GM19035 (cell line): ENCODE results near the gene ZNF562.
A peak's percentile ranks its signal among the peaks of the same experiment; 100 is the strongest.
"Not testable (repeated sequence)": the region's sequence is repeated elsewhere in the genome, so short reads cannot be mapped to it uniquely, and the experiment has no call there.

Experiments used
- ATAC-seq: cut with Tn5 transposase; IDR thresholded peaks from one replicate; pipeline ENCODE4 v1.9.1; 2021; ENCODE audit not compliant: unreplicated experiment

ZNF562 gene

DNA sequence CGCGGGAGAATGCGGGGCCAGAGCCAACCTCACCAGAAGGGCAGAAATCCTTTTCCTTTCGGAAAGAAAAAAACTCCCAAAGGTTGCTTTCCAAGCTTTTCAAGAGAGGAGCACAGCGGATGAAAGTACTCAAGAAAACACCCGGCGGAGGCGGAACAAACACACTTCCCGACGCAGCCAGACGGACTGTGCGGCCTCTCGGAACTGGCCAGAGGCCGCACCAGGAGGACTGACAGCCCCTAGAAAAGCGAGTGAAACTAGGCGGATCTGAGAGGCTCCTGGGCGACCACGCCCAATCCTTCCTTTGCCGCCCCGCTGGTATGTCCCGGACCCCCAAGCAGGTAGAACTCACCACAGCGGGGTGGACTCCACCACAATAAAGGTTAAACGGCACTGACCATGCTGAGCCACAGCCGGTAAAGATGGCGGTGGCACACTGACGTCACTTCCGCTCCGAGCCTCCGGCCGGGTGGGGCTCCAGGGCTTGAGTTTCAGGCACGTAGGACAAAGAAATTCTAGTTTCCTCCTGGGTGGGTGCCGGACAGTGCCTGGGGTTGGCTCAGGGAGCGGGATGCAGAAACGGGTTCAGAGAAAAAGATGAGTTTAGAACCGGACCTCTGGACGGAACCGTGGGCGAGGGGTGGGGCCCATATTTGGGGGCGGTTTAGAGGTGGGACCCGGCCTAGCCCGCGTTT lies at the start of gene ZNF562:
ZNF562 (minus strand) TSS at position 438 of the 695 bp plus-strand sequence. CDS start 14,356 bp downstream, outside the sequence.
- peak; percentile 87 for ATAC-seq

DNA sequence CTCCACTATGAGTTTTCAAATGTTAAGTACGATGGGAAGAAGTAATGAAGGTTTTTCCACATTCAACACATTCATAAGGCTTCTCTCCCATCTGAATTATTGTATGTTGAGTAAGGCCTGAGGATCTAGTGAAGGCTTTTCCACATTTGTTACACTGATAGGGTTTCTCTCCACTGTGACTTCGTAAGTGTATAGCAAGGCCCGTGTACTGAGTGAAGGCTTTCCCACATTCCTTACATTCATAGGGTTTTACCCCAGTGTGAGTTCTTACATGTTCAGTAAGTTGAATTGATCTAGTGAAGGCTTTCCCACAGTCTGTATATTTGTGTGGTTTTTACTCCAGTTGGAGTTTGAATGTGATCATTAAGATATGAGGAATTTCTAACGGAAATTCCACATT lies 49.3 kb upstream of the ZNF562 start:
- no peak for ATAC-seq

DNA sequence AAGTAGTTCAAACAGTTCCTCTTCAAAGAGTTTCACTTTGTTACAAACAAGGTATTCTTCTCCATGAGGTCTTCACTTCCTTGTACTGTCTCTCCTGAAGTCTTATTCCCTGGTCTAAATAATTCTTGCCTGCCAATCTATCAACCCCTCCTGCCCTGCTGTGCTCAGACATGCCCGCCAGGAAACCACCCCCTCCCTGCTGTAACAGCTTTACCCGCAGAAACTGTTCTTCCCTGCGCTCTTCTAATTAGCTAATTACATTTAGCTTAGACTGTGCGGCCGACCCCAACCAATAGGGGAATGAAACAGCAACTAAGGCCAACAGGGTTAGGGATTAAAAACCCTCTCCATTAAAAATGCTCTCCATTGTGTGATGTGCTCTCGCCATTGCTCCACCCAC lies 47.0 kb upstream of the ZNF562 start:
- ATAC-seq, result no peak

DNA sequence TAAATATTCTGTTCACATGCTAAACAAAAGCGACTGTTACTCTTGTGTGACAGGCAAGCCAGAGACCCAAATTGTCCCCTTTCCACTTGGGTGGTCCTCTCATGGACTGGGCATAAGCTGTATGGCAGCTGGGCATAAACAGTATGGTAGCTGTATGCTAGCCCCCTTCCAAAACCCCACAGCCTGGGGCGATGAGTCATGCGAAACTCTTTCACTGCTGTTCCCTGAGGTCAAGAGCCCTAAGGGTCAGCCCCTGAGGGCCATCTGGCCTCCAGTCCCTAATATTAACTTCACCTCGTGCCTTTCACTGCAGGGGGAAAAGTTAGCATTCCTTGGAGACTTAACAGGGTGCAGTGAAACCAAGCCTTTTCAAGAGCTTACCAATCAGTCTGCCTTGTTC lies 45.6 kb upstream of the ZNF562 start:
- ATAC-seq, result no peak

DNA sequence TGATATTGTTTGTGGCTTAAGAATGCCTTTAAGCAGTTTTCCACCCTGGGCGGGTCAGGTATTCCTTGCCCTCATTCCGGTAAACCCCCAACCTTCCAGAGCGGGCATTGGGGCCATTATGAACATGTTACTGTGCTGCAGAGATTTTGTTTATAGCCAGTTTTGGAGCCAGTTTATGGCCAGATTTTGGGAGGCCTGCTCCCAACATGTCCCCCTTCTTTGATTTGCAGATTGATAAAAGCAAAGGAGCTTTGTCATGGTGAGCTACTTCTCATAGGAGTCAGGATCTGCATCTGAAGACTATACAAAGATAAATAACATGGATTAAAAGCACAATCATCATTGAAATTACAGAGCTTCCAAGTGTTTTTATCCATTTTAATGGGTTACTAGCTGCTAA lies 36.9 kb upstream of the ZNF562 start:
- no peak for ATAC-seq

DNA sequence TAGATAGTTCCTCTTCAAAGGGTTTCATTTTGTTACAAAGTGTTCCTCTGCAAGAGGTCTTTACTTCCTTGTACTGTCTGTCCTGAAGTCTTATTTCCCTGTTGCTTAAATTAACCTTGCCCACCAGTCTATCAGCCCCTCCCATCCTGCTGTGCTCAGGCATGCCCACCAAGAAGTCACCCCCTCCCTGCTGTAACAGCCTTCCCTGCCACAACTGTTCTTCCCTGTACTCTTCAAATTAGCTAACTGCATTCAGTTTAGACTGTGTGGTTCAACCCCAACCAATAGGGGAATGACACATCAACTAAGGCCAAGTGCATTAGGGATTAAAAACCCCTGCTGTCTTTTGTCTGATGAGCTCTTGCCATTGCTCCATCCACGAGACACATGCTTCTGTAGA lies 34.4 kb upstream of the ZNF562 start:
- no peak for ATAC-seq

DNA sequence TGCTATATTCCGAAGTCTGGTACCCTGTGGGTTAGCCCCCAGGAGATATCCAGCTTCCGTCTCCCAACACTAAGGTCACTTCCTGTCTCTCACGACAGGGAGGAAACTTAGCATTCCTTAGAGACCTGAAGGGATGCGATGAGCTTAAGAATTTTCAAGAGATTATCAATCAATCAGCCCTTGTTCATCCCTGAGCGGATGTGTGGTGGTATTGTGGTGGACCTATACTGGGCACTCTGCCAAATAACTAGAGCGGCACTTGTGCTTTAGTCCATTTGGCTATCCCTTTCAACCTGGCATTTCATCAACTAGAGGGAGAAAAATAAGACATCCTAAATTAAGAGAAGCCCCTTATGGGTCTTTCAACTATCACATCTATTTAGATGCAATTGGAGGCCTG lies 30.9 kb upstream of the ZNF562 start:
- no peak for ATAC-seq

DNA sequence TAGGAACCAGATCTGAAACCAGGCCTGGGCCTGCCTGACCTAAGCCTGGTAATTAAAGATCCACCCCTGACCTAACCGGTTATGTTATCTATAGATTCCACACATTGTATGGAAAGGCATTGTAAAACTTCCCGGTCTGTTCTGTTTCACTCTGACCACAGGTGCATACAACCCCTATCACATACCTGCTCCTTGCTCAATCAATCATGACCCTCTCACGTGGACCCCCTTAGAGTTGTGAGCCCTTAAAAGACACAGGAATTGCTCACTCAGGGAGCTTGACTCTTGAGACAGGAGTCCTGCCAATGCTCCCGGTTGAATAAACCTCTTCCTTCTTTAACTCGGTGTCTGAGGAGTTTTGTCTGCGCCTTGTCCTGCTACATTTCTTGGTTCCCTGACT lies 27.3 kb upstream of the ZNF562 start:
- no peak for ATAC-seq

DNA sequence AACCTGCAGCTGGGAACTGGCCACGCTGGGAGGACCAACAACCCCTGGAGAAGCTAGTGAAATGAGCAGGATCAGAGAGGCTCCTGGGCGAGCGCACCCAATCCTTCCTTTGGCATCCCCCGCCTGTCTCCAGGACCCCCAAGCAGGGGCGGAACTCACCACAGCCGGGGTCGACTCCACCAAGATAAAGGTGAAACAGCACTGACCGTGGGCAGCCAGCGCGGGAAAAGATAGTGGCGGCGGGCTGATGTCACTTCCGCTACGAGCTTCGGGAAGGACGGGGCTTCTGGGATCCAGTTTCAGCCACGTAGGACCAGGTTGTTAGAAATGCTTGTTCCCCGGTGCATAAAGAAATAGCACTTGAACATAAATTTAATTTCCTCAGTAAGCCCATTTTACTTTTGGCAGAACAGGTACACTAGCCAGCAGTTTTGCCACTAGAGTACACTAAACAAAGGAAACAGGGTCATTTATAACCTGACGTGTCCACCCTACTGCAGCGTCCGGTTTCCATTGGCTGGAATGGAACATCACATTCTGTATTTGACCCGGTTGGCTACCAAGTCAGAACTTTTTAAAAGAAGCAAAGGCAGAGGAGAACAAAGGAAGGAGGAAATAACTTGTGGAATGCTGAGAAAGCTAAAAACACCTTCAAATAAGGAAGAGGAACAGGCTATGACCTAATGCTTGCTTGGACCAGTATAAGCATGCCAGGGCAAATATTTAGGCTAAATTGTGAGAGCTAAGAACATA lies 25.5 kb upstream of the ZNF562 start:
- ATAC-seq, result no peak

DNA sequence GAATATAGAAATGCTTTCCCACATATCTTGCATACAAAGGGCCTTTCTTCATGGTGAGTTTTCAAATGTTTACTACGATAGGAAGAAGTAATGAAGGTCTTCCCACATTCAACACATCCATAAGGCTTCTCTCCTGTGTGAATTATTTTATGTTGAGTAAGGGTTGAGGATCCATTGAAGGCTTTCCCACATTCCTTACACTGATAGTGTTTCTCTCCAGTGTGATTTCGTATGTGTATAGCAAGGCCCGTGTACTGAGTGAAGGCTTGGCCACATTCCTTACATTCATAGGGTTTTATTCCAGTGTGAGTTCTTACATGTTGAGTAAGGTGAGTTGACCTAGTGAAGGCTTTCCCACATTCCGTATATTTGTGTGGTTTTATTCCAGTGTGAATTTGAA lies 15.4 kb upstream of the ZNF562 start:
- not testable (repeated sequence) for ATAC-seq

DNA sequence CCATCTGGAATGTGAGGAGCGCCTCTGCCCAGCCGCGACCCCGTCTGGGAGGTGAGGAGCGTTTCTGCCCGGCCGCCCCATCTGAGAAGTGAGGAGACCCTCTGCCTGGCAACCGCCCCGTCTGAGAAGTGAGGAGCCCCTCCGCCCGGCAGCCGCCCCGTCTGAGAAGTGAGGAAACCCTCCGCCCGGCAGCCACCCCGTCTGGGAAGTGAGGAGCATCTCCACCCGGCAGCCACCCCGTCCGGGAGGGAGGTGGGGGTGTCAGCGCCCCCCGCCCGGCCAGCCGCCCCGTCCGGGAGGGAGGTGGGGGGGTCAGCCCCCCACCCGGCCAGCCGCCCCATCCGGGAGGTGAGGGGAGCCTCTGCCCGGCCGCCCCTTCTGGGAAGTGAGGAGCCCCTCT lies 5.1 kb upstream of the ZNF562 start:
- ATAC-seq, result not testable (repeated sequence)

DNA sequence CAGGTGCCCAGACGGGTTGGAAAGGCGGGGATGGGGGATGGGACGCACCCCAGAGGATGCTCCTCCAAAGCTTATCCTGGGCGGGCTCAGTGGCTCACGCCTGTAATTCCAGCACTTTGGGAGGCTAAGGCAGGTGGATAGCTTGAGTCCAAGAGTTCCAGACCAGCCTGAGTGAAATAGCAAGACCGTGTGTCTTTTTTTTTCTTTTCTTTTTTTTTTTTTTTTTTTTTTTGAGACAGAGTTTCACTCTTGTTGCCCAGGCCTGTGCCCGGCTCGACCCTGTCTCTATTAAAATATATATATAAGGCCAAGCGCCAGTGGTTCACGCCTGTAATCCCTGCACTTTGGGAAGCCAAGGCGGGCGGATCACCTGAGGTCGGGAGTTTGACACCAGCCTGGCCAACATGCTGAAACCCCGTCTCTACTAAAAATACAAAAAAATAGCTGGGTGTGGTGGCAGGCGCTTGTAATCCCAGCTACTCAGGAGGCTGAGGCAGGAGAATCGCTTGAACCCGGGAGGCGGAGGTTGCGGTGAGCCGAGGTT lies 530 bp upstream of the ZNF562 start:
- ATAC-seq, result not testable (repeated sequence)

DNA sequence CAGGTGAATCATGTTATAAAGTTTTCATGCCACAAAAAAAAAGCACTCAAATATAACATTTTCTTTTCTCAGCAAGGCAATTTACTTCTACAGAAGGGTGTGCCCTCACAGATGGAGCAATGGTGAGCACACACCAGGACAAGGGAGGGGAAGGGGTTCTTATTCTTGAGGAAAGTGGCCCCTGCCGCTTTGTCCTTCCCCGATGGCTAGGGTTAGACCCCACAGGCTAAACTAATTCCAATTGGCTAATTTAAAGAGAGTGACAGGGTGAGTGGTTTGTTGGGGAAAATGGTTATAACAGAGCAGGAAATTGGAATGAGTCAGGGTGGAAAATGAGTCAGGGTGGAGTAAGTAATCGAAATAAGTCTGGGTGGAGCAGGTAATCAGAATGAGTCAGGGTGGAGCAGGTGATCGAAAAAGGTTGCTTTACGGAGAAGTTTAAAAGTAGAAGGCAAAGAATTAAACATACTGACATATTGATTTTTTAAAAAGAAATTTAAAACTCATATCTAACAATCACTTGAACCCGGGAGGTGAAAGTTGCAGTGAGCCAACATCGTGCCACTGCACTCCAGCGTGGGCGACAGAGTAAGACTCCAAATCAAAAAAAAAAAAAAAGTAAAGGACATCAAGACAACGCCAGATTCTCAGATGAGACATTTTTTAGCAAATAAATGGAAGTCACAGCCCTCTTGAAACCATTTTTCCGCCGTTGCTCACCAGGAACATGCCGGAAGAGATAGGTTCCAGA lies 813 bp downstream of the ZNF562 start:
- ATAC-seq, result no peak

DNA sequence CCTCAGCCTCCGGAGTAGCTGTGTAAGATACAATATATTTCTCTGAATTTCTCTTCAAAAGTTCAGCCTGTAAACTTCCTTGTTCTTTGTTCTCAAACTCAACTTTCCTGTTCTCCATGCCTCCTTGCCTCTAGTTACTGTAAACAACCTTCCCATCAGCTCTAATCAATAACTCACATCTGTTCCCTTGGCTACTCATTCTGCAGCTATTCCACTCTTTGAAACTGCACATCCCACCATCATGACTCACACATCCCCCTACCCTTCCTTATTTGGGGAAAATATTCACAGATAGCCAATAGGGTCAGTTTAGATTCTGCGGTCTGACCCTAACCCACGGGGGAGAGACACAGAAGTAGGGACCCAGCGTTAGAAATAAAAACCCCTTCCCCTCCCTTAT lies 2.0 kb downstream of the ZNF562 start:
- no peak for ATAC-seq

DNA sequence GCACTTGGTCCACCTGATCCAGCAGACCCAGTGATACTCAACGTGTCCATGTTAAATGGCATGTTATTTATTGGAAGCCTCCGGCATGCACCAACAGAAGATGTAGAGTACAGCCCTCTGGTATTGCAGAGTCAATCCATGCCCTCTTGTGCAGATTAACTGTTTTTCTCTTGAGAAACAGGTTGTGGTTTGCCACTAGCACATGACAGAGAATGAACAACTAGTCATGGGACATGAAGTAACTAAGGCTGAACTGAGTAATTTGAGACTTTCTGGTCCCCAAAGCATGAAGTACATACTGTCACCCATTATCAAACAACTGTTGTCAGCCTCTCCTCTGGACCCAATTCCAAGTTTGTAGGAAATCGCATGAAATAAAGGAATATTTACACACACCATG lies 3.2 kb downstream of the ZNF562 start:
- ATAC-seq, result no peak

DNA sequence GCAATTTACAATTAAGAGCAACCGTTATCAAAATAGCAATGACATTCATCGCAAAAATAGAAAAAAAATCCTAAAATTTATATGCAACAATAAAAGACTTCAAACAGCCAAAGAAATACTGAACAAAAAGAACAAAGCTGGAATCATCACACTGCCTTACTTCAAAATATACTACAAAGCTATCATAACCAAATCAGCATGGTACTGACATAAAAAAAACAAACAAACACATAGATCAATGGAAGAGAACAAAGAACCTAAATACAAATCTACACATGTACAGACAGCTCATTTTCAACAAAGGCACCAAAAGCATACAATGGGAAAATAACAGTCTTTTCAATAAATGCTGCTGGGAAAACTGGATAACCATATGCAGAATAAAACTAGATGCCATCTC lies 6.4 kb downstream of the ZNF562 start:
- no peak for ATAC-seq

DNA sequence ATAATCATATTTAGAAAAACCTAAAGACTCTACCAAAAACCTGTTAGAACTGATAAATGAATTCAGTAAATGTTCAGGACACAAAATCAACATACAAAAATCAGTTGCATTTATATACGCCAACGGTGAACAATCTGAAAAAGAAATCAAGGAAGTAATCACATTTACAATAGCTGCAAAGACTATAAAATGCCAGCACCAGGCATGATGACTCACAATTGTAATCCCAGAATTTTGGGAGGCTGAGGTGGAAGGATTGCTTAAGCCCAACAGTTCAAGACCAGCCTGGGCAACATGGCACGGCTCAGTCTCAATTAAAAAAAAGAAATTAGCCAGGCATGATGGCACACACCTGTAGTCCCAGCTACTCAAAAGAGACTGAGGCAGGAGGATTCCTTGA lies 7.0 kb downstream of the ZNF562 start:
- ATAC-seq, result no peak

DNA sequence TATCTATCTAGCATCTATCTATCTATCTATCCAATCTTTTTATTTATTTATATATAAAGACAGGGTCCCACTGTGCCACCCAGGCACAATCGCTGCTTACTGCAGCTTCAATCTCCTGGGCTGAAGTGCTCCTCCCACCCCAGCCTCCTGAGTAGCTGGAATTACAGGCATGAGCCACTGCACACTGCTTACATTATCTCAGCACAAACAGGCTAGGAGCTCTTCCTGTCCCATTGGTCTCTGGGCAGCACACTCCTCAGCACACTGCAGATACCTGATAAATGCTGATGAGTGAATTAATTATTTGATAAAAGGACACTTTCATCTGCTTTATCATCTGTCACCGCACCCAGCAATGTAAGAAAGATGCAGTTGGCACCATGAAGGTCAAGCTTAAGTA lies 16.1 kb downstream of the ZNF562 start:
- ATAC-seq, result no peak

DNA sequence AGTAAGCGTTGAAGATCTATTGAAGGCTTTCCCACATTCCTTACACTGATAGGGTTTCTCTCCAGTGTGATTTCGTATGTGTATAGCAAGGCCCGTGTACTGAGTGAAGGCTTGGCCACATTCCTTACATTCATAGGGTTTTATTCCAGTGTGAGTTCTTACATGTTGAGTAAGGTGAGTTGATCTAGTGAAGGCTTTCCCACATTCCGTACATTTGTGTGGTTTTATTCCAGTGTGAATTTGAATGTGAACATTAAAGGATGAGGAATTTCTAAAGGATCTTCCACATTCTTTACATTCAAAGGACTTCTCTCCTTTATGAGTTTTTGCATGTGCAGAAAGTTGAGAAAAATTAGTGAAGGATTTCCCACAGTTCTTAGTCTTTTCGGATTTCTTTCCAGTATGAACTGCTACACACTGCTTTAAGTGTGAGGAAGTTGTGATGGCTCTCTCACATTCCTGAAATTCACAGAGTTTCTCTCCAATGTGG lies 21.8 kb downstream of the ZNF562 start:
- ATAC-seq, result not testable (repeated sequence)

DNA sequence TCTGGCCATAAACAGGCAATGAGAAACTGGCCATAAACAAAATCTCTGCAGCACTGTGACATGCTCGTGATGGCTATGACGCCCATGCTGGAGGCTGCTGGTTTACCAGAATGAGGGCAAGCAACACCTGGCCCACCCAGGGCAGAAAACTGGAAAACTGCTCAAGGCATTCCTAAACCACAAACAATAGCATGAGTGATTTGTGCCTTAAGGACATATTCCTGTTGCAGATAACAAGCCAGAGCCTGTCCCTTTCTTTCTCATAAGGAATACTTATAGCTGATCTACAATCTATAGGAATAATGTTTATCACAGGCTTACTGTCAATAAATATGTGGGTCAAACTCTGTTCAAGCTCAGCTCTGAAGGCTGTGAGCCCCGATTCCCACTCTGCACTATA lies 23.4 kb downstream of the ZNF562 start:
- not testable (repeated sequence) for ATAC-seq

DNA sequence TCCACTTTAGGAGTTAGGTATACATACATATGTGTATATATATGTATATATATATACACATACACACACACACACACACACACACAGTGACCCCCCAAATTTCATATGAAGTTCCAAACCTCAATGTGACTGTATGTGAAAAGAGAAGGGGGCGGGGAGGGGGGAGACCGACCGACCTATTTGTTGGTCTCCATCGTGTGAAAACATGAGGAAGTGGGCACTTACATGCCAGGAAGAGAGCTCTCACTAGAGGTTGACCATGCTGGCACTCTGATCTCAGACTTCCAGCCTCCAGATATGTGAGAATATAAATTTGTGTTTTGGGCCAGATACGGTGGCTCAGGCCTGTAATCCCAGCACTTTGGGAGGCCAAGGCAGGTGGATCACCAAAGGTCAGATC lies 24.6 kb downstream of the ZNF562 start:
- no peak for ATAC-seq
